ENCODE measurements around the gene XXYLT1. TPM values are rescaled to one million over a fixed set of nuclear protein-coding genes. Genes with fewer than 3 reads are reported as not detected.

The XXYLT1 gene
- total RNA-seq, 1 donor from 2014 or later: 8.9 TPM

DNA sequence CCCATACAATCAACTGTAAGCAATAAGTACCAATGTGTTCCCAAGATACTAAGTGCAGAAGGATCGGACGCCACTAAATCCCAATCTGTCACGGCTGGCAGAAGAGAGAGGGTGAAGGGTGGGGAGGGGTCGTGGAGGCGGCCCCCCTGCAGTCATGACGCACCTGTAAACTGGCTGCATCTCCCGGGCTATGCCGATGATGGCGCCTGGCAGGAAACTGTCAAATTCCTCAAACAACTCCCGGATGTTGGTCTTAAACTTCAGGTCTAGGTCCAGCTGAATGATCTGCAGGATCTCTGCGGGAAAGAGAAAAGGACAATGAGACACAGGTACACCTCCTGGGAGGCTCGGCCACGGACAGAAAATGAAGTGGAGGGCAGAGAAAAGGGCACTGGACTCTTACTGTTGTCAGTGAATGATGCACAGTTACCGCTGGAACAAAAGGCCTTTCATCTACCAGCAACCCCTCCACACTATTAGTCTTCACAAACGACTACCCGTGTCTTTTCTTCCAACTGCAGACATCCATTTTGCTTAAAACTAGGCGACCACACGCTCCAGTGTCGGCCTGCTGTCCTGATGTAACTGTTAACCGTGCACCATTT lies 114.6 kb downstream of the XXYLT1 start:
- peak overlapping the region; percentile 90 for H3K27ac ChIP-seq
- intact Hi-C loops (cut with DNase I): no loop called here
- no peaks in the 10 kb centered on the region for H3K36me3 ChIP-seq
- peaks cover 70% of the 10 kb centered on the region for H3K4me1 ChIP-seq
- ATAC-seq: no peak
- TF ChIP-seq, protein P1, sequence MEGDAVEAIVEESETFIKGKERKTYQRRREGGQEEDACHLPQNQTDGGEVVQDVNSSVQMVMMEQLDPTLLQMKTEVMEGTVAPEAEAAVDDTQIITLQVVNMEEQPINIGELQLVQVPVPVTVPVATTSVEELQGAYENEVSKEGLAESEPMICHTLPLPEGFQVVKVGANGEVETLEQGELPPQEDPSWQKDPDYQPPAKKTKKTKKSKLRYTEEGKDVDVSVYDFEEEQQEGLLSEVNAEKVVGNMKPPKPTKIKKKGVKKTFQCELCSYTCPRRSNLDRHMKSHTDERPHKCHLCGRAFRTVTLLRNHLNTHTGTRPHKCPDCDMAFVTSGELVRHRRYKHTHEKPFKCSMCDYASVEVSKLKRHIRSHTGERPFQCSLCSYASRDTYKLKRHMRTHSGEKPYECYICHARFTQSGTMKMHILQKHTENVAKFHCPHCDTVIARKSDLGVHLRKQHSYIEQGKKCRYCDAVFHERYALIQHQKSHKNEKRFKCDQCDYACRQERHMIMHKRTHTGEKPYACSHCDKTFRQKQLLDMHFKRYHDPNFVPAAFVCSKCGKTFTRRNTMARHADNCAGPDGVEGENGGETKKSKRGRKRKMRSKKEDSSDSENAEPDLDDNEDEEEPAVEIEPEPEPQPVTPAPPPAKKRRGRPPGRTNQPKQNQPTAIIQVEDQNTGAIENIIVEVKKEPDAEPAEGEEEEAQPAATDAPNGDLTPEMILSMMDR (IDR thresholded peaks at IDR 0.05): no peak
- H3K27me3 ChIP-seq (ENCODE audit: low read depth): no peaks in the 10 kb centered on the region
- H3K4me3 ChIP-seq: no peak overlapping the region
- no peaks in the 10 kb centered on the region for H3K9me3 ChIP-seq
- no peak for DNase-seq

DNA sequence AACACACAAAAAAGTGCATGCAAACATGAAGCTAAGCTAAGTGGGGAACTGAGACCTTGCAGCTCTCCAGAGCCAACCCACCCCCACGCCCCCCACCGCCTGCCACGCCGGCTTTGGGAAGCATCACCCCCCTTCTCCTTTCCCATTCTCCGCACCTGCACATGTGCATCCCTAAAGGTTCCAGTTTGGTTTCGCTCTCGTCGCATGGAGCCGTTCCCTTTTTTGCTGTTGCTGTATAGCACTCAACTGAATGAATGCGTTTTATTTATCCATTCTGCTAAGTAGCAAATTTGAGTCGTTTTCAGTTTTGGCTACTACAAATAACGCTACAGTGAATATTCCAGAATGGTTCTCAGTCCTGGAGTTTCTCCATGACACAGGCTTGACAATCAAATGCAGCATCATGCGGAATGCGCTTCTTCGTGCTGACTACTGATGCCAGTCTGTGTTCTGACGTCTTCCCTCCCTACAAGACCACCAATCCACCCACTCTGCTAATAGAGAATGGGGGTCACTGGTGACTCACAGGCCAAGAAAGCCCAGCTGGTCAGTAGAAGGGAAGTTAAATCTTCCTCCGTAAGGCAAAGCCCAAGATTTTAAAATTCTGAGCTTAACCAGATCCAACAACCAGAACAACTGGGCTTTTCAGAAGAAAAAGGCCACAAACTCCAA lies 115.3 kb downstream of the XXYLT1 start:
- intact Hi-C loops (cut with DNase I): no loop called here
- Histone ChIP-seq H3K4me3 (no peak overlapping the region), H3K27me3 (ENCODE audit: low read depth) (no peaks in the 10 kb centered on the region), H3K4me1 (peaks cover 70% of the 10 kb centered on the region), H3K9me3 (no peaks in the 10 kb centered on the region), H3K36me3 (no peaks in the 10 kb centered on the region), H3K27ac (peak overlapping the region; percentile 90)
- TF ChIP-seq, protein P1 (IDR thresholded peaks at IDR 0.05): no peak
- no peak for DNase-seq
- ATAC-seq: no peak

DNA sequence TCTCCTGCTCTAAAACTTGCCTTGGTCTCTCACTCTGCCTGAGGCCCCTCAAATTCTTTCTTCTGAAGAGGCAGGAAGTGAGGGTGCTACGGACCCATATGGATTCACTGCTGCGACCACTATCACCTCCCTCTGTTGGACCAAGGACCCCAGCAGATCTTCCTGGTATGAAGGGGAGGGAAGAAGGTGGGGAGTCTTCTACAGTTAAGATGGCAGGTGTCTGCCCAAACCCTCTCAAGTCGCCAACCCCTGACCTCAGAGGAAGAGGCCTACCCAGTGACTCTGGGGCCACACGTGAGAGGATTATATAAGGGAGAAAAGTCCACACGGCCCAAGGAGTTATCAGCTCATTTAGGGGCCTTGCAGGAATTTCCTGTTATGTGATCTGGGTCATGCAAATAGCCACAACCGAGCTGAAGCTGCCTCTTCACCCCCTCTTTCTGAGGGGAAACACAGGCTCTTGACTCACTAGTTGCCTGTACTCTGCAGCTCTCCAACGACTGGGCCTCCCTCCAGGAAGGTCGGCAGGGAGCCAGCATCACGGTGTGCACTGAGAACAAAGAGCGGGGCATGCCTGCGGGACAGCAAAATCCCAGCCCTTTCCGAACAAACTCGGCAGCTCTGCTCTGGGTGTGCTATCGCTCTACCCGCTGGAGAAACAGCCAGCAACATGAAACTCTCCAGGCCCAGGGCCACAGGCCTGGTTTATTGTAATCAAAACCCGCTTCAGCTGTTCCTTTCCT lies 116.0 kb downstream of the XXYLT1 start:
- Histone ChIP-seq H3K4me1 (peaks cover 70% of the 10 kb centered on the region), H3K36me3 (no peaks in the 10 kb centered on the region), H3K27me3 (ENCODE audit: low read depth) (no peaks in the 10 kb centered on the region), H3K27ac (peak overlapping the region; percentile 90), H3K4me3 (no peak overlapping the region), H3K9me3 (no peaks in the 10 kb centered on the region)
- intact Hi-C loops (cut with DNase I): no loop called here
- ATAC-seq: peak; percentile 86
- TF ChIP-seq, protein P1 (IDR thresholded peaks at IDR 0.05): no peak
- peak; percentile 90 for DNase-seq

DNA sequence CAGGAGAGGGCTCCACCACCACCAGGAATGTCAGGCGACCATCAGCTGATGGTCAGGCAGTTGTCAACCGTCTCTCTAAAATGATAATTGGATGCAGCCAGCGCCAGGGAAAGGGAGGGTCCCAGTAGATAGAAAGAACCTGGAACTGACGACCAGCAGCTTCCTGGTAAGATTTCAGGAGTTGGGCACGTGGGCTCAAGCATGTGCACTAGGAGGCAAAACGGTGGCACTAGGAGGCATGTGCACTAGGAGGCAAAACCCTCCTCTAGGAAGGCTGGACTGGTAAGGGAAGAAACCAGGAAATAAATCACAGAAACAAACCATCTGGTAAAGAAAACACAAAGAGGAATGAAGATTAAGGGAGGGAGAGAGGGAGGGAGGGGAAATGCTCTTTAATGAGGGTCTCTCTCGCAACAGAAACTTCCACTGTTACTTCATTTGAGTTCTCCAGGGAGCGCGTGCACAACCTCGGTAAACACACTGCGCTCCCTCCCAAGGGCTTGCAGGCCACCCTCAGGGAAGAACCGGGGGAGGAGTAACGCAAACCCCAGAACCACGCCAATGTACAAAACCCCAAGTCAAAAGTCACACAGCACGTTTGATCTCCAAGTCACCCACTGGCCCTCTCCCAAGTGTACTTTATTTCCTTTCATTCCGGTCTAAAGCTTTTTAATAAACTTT lies 116.7 kb downstream of the XXYLT1 start:
- DNase-seq (no peak), ATAC-seq (peak; percentile 27 to 28)
- no peaks in the 10 kb centered on the region for H3K27me3 ChIP-seq (ENCODE audit: low read depth)
- TF ChIP-seq, protein P1 (IDR thresholded peaks at IDR 0.05): no peak
- H3K4me3 ChIP-seq: no peak overlapping the region
- intact Hi-C loops (cut with DNase I): no loop called here
- peaks cover 72% of the 10 kb centered on the region for H3K4me1 ChIP-seq
- H3K27ac ChIP-seq: peak overlapping the region; percentile 90
- H3K36me3 ChIP-seq: no peaks in the 10 kb centered on the region
- no peaks in the 10 kb centered on the region for H3K9me3 ChIP-seq

DNA sequence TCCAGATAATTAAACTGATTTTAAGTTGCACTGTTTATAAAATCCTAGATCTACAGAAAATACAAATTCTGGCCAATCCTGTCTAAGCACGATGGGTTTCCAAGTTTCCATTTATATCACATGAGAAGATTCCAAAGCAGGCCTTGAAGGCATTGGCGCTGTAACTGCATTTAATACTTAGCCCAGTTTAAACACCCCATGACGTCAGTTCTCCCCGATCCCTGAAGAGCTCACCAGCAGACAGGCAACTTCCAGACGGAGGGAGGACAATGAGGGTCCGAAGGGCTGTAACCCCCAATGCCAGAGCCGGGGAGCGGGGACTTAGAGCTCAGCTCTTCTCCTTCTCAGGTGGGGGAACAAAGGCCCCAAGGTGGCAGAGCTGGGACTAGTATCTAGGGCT lies 117.3 kb downstream of the XXYLT1 start:
- Histone ChIP-seq H3K27me3 (ENCODE audit: low read depth) (no peaks in the 10 kb centered on the region), H3K27ac (peak overlapping the region; percentile 90), H3K4me1 (peaks cover 77% of the 10 kb centered on the region), H3K4me3 (no peak overlapping the region), H3K36me3 (no peaks in the 10 kb centered on the region), H3K9me3 (no peaks in the 10 kb centered on the region)
- no peak for DNase-seq
- intact Hi-C loops (cut with DNase I): no loop called here
- TF ChIP-seq, protein P1 (IDR thresholded peaks at IDR 0.05): no peak
- ATAC-seq: no peak
